NCI-H2227 treated with DMSO at 0.1 percent for 48 hours (cell line): ENCODE results near the gene RASA3.
"Not testable (repeated sequence)": the region's sequence is repeated elsewhere in the genome, so short reads cannot be mapped to it uniquely, and the experiment has no call there.

ENCODE experiments used
- DNase-seq: peaks from one replicate; lab custom pipeline; 2025; lab: John Stamatoyannopoulos, UW

Gene RASA3

DNA sequence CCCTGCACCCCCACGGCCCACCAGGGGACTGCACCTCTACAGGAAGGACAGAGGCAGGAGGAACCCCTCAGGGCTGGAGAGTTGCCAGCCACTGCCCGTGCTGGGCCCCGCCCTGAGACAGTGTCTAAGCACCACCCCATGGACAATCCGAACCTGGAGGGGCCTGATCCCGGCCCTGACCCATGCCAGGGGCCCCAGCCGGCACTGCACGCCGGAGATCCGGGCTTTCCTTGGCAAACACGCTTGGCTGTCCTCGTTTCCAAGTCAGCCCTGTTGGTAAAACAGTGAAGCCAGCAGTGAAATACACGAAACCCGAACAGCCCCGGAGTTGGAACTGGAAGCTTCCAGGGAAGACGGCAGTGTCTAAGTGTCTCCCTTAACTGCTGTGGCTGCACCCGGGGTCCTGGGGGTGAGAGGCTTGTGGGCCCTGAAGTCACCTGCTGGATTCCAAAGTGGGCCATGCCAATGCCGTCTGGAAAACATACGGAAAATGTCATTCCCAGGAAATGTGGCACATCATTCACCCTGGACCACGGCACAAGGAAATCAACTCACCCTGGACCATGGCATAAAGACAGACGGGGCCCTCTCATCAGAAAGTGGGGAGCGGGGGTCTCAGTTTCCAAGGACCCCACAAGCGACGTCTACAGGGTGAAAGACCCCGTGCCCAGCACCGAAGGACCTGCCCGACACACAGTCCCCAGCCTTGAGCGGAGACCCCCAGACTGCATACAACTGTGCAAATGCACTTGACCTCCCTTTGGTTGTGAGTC lies 30.9 kb downstream of the RASA3 start:
- no peak for DNase-seq

GRCh38 chr13:114100446-114101357 lies 31.7 kb downstream of the RASA3 start:
- DNase-seq = no peak

GRCh38 chr13:114099918-114100445 lies 32.4 kb downstream of the RASA3 start:
- DNase-seq = no peak

GRCh38 chr13:114099191-114099590 lies 33.2 kb downstream of the RASA3 start:
- peak; percentile 23 for DNase-seq

DNA sequence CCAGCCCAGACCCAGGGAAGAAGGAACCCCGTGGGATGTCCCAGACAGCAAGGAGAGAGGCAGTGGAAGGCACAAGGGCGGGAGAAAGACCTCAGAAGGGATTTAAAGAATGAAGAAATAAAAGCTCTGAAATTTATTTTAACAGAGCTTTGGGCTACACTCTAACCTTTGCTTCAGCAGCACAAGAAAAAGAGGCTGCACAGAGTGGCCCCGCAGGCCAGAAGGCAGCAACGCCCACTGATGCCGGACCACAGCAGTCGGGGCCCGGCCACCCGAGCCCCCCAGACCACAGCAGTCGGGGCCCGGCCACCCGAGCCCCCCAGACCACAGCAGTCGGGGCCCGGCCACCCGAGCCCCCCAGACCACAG lies 33.8 kb downstream of the RASA3 start:
- DNase-seq = not testable (repeated sequence)

DNA sequence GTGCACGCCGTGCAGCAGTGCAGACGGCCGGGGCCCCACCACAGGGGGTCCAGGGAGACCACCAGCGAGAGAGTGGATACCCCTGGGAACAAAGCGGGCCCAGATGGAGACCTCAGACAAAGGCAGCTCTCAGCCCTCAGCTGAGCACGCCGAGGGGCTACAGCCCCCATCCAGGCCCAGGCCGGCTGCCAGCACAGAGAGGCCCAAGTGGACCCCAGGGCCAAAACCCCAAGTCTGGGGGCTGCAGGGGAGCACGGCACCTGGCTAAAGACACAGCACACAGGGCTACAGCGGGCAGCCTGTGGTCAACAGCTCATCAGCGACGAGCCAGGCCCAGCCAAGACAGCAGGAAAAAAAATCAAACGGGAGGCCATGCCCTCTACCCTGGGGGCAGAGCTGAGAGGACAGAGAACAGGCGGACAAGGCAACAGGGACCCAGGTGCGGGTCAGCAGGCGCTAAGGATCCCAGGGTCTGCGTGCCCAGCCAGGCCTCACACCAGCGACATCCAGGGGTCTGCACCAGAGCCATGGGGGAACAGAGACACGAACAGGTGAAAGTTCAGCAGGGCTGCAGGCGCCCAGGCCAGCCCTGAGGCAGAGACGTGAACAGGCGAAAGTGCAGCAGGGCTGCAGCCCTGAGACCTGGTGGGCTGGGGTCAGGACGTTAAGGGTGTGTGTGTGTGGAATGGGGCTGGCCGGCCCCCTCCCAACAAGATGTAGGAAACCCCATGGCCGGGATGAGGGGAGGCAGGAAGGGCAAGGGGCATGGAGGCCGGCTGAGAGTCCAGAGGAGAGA lies 34.3 kb downstream of the RASA3 start:
- DNase-seq = no peak

DNA sequence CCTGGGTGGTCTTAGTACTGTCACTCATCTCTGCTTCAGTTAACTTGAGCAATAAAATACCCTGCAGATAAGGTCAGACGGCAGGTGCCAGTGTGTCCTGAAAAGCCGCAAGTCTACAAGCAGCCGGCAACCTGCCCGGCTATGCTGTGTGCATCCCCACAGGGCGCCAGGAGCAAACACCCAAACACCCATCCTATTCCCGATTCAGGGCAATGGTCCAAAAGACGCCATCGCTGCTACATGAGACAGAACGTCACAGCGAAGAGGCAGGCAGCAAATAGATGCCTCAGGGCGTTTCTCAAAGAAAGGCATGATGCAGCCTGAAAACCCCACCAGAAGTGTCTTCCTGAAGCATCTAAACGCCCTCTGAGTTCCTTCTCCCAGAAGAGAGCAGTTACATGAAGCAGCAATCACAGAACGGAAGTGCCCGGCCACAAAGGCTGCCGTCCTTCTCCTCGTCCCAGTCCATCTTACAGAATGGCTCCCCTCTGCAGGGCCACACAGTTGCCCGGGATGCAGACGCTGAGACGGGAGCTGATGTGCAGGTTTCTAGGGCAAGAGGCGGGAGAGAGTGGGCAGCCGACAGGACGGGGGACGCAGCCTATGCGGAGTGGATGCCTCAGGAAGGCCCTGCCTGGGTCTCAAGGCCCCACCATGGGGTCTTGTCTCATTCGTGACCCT lies 35.1 kb downstream of the RASA3 start:
- DNase-seq = no peak

GRCh38 chr13:114096811-114097211 lies 35.6 kb downstream of the RASA3 start:
- DNase-seq = no peak

DNA sequence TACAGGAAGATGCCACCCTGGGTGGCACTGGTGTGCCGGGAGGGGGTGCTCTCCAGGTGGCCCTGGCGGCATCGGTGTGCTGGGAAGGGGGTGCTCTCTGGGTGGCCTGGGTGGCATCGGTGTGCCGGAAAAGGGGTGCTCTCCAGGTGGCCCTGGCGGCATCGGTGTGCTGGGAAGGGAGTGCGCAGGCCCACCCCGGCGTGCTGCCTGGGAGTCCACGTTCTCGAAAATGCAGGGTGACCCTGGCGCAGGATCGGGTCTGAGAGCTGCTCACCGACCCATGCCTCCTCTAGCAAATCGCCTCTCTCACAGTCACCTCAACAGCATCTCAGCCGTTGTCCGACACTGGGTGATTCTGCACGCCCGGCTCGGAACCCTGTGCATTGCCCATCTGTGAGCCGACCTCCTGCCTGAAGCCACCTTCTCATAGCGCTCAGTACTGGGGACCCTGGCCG lies 36.4 kb downstream of the RASA3 start:
- DNase-seq = no peak

DNA sequence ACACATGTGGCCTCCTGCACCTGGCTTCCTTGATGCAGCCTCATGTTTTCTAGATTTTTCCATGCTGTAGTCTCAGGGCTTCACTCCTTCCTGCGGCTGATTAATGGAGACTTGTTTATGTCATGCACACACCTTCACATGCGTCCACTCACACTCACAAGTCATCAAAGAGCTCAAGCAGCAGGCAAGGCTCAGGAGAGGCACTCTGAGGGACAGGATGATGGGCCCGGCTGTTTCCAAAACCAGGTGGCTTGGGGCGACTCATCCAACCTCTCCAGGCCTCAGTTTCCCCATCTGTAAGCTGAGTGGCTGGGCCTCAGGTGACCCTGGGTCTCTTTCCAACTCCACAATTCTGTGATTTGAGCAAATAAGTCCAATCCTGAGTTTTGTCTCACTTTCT lies 36.9 kb downstream of the RASA3 start:
- DNase-seq = no peak

GRCh38 chr13:114093118-114093517 lies 39.3 kb downstream of the RASA3 start:
- DNase-seq = no peak

GRCh38 chr13:114092468-114092867 lies 40.0 kb downstream of the RASA3 start:
- DNase-seq = no peak

DNA sequence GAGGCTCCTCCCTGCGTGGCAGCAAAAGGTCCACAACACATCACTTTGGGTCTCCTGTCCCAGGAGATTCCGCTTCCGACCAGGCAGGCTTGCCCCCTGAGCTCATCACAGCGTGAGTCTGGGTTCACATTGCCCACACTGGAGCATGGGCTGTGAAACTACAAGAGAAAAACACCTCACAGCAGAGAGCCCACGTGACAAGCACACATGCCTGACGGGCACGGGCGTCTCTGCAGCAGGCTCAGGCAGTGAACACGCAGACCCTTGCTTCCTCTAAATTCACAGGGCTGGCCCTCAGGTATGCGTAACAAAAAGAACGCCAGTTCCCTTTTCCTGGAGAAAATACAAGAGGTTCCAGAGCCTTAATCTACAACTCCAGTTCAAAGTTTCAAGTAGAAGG lies 41.9 kb downstream of the RASA3 start:
- no peak for DNase-seq

DNA sequence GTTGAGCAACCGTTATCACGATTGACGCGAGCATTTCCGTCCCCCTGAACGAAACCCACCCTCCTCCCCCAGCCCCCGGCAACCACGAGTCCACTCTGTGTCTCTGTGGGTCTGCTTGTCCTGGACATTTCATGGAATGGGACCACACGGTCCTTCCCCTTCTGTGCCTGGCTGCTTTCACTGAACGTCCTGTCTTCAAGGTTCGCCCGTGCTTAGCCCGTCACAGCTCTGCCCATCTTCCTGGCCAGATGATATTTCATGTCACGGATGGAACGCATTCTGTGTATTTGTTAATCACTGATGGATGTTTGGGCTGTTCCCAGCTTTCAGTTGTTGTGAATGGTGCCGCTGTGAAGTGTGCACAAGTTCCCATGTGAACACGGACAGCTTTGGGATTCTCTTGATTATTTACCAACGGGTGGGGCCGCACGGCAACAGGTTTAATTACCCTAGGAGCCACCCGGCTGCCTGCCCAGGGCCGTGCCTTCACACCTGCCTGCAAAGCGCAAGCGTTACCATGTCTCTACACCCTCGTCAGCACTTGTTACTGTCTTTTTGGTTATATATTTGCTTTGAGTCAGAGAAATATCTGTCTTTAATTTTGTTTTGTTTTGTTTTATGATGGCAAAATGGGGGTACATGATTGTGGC lies 42.5 kb downstream of the RASA3 start:
- DNase-seq = no peak

DNA sequence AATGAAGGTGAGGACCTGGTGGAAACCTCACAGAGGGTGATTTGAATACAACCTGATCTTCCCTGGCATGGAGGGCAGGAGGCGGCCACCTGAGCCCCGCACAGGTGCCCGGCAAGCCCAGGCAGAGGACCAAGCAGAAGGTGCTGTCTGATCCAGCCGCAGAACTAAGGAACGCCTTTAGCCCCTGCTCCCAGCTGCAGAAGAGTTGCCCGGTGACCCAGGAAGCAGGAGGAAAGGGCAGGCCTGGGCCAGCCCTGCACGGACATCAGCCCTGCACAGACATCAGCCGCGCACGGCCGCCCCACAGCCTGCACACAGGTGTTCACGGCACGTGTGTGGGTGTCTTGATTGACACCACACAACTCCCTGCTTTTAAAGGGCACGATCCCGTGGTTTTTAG lies 43.1 kb downstream of the RASA3 start:
- no peak for DNase-seq

GRCh38 chr13:114088863-114089262 lies 43.6 kb downstream of the RASA3 start:
- DNase-seq = no peak

GRCh38 chr13:114088234-114088633 lies 44.2 kb downstream of the RASA3 start:
- DNase-seq = no peak

GRCh38 chr13:114087430-114087829 lies 45.0 kb downstream of the RASA3 start:
- no peak for DNase-seq

DNA sequence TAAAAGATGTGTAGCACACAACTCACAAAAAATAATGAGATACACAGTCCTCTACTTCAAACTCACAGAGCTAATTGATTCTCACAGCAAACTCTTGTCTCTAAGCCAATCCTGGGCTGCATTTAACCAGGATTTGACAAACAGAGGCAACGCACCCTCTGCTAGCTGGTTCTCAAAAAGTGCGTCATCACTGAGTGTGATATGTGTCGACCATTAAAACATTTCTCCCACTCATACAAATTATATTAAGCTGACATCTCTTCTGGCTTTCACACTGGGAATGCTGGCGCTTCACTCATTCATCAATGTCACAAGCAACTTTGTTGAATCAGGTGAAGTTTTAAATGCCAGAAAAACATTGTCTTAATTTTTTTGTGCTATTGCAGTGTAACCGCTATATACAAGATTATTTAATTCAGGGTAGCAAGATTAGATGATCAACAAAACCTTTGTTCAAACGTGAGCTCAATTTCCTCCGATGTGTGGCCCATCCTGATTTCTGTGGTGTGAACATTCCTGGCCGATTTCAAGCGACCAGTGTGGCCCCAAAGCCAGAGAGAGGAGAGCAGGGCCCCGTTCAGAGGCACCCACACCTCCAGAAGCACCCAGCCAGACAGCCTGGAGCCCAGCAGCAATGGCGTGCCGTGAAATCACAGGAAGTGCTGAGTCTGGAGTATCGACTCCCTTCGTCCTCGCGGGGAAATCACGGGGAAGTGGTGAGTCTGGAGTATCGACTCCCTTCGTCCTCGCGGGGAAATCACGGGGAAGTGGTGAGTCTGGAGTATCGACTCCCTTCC lies 49.4 kb downstream of the RASA3 start:
- no peak for DNase-seq
